Hepatic stellate cell (primary cell): ENCODE measurements around the gene GLI3.
A peak's percentile ranks its signal among the peaks of the same experiment; 100 is the strongest.

Experiments used
- DNase-seq: peaks from one replicate; pipeline ENCODE4 v3.0.0; 2011; ENCODE audit warnings: low spot score

Gene GLI3

DNA sequence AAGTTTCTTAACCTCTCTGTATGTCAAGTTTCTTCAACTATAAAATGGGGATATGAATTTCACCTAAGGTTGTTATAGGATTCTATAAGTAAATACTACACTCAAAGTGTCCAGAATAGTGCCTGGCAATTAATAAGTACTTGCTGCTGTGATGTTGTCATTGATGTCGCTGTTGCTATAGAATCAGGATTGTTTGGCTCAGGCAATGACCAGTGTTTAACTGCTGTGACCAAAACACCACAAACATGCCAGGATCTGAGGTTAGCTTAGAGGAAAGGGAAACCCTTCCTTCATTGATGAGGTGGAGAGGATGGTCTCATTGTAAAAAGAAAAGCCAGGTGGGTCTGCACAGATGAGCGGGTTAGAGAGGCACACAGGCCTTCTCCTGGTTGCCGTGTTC lies 311.1 kb downstream of the GLI3 start:
- DNase-seq, result no peak

DNA sequence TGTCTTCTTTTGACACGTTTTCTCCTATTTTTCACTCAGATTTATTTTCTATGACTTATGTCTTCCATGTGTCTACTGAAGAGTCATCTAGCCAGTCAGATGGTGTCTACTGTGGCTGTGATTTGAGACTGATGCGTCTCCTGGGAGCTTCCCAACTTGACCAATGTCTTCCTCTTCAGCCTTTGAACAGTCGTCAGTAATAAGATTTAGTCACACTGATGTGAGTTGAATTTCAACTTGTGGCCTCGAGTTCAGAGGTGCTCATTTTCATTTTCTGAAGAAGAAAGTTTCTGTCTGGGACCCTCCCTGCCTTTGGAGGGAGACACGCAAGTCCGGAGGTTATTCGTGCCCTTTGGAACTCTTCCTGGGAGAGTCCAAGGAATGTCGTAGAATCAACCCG lies 312.2 kb downstream of the GLI3 start:
- DNase-seq, result no peak

DNA sequence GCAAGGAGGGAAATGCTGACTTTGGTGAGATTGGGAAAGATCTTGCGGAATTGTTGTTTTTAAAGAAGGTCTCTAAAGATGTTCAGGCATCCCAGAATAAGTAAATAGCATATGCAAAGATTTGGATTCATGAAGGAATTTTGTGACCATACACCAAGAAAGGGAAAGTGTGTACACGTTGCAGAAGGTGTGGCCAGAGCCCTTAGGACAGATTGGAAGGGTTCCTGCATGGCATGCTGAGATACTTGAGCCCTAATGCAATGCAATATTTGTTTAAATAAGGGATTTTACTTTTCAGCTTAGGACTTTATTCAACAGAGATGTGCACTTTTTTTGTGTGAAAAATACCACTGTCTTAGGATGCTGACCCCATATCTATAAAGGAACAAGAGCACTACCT lies 314.6 kb downstream of the GLI3 start:
- DNase-seq, result no peak

DNA sequence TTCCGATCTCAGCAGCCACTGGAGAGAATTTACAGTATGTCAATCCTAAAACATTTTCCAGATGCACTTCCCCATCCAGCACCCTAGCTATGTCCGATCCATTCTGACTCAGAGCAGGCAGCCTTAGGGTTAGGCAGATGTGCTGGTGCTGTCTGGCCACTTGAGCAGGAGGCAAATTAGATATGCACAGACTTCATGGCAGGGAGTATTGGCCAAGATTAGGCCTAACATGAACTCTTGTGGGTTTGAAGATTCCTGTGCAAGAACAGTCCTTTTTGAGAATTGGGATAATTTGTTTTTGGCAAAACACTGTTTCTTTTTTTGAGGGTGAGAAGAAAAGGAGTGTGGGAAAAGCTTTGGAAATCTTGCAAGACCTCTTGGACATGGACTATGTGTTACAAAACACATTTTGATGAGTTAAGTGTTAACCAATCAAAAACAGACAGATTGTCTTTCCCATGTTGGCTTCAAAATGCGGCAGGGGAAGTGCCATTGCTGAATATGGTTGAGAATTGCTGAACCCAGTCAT lies 315.5 kb downstream of the GLI3 start:
- DNase-seq, result peak; percentile 49

DNA sequence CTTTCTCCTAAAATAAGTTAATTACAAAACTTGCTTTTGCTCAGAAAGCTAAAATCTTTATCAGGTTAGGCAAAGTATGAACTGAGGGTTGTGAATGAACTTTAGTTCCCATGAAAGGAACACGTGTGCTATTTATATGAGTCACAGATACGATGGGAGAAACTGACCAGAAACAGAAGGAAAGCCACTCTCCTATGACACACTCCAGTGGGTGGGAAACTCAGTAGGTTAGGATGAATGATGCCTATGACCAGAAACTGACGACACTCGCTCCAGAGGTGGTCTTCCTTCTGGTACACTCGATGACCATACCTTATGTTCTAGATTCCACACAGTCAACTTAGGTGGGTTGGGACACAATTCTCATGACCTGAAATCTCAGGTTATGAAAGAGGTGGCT lies 318.4 kb downstream of the GLI3 start:
- no peak for DNase-seq

DNA sequence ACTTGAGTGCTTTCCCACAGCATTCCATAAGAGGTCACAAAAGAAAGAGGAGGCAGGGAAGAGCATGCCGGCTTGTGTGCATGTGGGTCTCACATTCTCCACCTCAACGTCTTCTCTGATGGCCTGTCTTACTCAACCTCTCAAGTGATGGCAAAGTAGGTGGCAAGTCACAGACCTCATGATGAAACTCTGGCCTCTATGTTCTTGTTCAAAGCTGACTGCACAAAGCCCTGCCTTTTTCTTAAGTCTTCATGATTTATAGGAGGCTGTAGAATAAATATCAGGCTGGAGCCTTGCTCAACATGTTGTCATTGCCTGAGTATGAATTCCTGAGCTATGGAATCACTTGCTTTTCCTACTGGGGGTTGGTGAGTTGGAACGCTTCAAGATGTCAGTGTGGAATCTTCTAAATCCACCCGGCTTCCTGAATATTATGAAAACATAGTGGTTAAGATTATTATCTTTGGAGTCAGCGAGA lies 320.5 kb downstream of the GLI3 start:
- DNase-seq, result peak; percentile 41

DNA sequence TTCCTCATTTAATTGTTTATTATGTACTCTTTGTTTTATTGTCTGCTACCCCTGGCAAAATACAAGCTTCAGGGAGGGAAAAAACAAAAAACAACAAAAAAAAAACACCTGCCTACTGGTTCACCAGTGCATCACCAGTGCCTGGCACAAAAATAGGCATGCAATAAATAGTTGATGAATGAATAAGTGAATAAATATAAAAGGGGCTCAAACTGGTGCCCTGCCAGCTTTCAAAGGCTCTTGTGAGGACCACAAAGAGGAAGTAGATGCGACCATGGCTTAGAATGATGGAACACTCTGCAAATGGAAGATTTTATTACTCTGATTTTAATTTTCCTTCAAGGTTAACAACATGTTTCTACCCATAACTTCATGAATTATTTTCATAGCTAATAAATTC lies 321.1 kb downstream of the GLI3 start:
- no peak for DNase-seq

DNA sequence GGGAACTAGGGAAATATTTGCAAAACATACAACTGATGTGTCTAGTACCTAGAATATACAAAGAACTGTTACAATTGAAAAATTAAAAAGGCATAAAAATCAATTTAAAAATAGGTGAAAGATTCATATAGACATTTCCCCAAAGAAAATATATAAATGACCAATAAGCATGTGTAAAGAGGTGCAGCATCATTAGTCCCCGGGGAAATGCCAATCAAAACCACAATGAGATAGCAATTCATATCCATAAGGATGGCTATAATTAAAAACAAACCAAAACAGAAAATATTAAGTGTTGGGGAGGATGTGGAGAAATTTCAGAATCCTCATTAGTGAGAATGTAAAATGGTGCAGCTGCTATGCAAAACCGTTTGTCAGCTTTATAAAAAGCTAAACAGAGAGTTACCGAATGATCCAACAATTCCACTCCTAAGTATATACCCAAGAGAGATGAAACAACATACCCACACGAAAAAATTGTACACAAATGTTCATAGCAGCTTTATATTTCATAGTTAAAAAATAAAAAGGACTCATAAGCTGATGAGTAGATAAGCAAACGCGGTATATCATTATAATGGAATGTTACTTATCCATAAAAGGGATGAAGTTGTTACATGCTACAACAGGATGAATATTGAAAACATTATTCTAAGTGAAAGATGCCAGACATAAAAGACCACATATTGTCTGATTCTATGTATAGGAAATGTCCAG lies 324.0 kb downstream of the GLI3 start:
- no peak for DNase-seq

DNA sequence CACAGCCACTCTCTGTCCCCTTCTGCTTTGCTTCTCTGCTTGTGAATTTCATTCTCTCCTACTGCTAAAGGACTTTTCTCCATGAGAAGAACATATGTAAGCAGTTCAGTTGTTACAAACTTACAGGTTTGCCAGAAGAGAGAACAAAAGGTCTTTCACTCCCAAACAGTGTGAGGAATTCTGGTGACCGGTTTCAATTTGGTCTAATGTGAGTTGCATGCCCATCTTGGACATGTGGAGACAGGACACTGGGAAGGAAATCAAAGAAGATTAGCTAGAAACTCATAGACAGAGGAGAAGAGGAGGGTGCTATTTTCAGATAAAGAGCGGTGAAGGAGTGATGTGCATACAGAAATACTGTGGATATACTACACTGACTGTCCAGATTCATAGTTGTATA lies 324.6 kb downstream of the GLI3 start:
- DNase-seq, result no peak

DNA sequence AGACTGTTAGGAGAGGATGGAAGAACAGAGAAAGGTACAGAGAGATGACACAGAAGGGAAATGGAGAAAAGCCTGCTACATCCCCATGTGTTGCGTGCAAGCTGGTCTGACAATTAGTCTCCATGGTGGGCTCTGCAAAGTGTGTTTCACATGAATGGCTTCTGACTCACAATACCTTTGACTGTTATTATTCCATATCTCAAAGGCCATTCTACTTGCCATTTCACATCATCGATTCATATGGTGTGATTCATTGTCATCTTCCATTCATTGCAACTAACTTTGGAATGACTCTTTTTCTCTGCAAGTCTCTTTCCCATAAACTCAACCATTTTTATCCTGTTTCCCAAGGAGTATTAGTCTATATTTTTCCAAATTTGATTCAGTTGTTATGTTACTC lies 325.2 kb downstream of the GLI3 start:
- peak; percentile 13 for DNase-seq
